ENCODE data around the gene FAM89A. TPM values are rescaled to one million over a fixed set of nuclear protein-coding genes. Genes with fewer than 3 reads are reported as not detected.

The FAM89A gene
- total and polyA plus RNA-seq, 2 donors (not counting 3 experiments of a cell fraction or from before 2014, with no cell fraction given), result 21.0 to 24.0 TPM

- Histone ChIP-seq H3K27me3 (ENCODE audit: control insufficient read depth in 2 of 2, insufficient read depth in 2 of 2, low read length in 2 of 2) (no peaks in the 10 kb centered on the region), H3K9me3 (replicated peaks; ENCODE audit: control insufficient read depth, insufficient read depth, low read length) (no peaks in the 10 kb centered on the region), H3K4me1 (ENCODE audit: control insufficient read depth, extremely low read depth, insufficient read depth, low read length) (peaks cover 7% of the 10 kb centered on the region), H4K20me1 (replicated peaks; ENCODE audit: control insufficient read depth, extremely low read depth, insufficient read depth, low read length) (no peaks in the 10 kb centered on the region), H3K9ac (replicated peaks; ENCODE audit: extremely low read depth, insufficient read depth, low read length) (no peak overlapping the region), H3K79me2 (ENCODE audit: control insufficient read depth, insufficient read depth, low read length) (peaks cover 4% of the 10 kb centered on the region), H3K4me3 (replicated peaks in 1 of 3; ENCODE audit: insufficient read depth in 1 of 3, low read depth in 1 of 3, low read length in 3 of 3) (no peak overlapping the region), H2AFZ (ENCODE audit: low read depth, low read length) (no peak overlapping the region), H3K4me2 (ENCODE audit: insufficient read depth, low read length) (no peak overlapping the region), H3K27ac (ENCODE audit: insufficient read depth, low read depth, low read length) (no peak overlapping the region), H3K9me1 (replicated peaks; ENCODE audit: control insufficient read depth, extremely low read depth, insufficient read depth, low read length) (no peaks in the 10 kb centered on the region), H3K36me3 (ENCODE audit: control insufficient read depth in 2 of 2, extremely low read depth in 1 of 2, insufficient read depth in 2 of 2, low read length in 2 of 2) (no peaks in the 10 kb centered on the region)
- intact Hi-C loops (cut with micrococcal nuclease) (loop anchor here (10.0 kb wide), 1 partner anchor 634 kb away; no protein-coding TSS in a partner anchor), dilution Hi-C loops (cut with MboI; ENCODE audit: extremely low pct_ligation_motif_present, low sequenced_read_pairs) (no loop called here)
- DNase-seq (ENCODE audit: low read depth, low spot score) (no peak), FAIRE-seq (no peak)
- TF ChIP-seq, protein P1, sequence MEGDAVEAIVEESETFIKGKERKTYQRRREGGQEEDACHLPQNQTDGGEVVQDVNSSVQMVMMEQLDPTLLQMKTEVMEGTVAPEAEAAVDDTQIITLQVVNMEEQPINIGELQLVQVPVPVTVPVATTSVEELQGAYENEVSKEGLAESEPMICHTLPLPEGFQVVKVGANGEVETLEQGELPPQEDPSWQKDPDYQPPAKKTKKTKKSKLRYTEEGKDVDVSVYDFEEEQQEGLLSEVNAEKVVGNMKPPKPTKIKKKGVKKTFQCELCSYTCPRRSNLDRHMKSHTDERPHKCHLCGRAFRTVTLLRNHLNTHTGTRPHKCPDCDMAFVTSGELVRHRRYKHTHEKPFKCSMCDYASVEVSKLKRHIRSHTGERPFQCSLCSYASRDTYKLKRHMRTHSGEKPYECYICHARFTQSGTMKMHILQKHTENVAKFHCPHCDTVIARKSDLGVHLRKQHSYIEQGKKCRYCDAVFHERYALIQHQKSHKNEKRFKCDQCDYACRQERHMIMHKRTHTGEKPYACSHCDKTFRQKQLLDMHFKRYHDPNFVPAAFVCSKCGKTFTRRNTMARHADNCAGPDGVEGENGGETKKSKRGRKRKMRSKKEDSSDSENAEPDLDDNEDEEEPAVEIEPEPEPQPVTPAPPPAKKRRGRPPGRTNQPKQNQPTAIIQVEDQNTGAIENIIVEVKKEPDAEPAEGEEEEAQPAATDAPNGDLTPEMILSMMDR (IDR thresholded peaks at IDR 0.05; ENCODE audit: extremely low read depth in 1 of 2, insufficient read depth in 1 of 2, low read depth in 1 of 2, low read length in 2 of 2), result no peak
- TF ChIP-seq EZH2 (IDR thresholded peaks at IDR 0.05; ENCODE audit: borderline replicate concordance, low read depth, low read length, severe bottlenecking) (no peak), GATA2 (IDR thresholded peaks at IDR 0.05; ENCODE audit: insufficient read depth, insufficient read length, low read depth, low read length) (no peak), POLR2A (IDR thresholded peaks at IDR 0.05; ENCODE audit: low read depth, low read length) (no peak), FOS (IDR thresholded peaks at IDR 0.05; ENCODE audit: borderline replicate concordance, insufficient read depth, low read length) (no peak), MYC (IDR thresholded peaks at IDR 0.05; ENCODE audit: low read depth, low read length) (no peak), JUN (IDR thresholded peaks at IDR 0.05; ENCODE audit: borderline replicate concordance, insufficient read depth, insufficient read length, low read depth) (no peak), POLR2AphosphoS5 (IDR thresholded peaks at IDR 0.05; ENCODE audit: insufficient read depth, low read depth, low read length) (no peak), MAX (IDR thresholded peaks at IDR 0.05; ENCODE audit: insufficient read depth, insufficient read length) (no peak)
- ChIA-PET CTCF (interaction anchor here (1.4 kb wide), 1 partner anchor 19 kb away, joined by 5 read pairs; no protein-coding TSS in a partner anchor), POLR2A (no interaction called here)
- no TSS peak for BruUV-seq (replicated peaks)
These were observed 69.6 kb downstream of the FAM89A start for GRCh38 chr1:230970432-230970831.

MicroRNAs within 50 kb of the gene (microRNA counts, 767-probe panel; counts per million panel counts)
- microRNA hsa-miR-1182, result 723 counts per million, percentile 96 among the panel's probes with 10 or more counts

Other genes starting within 250 kb of the FAM89A start
- gene C1orf198, start 171.7 kb downstream of the FAM89A start, total RNA-seq, result 27.7 and 29.2 TPM in 2 replicates
- 21.2 and 22.1 TPM in 2 replicates for gene C1orf198, start 171.7 kb downstream of the FAM89A start, polyA plus RNA-seq
- gene TTC13, start 61.4 kb downstream of the FAM89A start, total RNA-seq, result 22.2 and 23.9 TPM in 2 replicates
- 6.8 and 8.8 TPM in 2 replicates for gene TTC13, start 61.4 kb downstream of the FAM89A start, polyA plus RNA-seq
- 10.7 and 12.5 TPM in 2 replicates for gene ARV1, start 61.2 kb downstream of the FAM89A start, total RNA-seq
- gene ARV1, start 61.2 kb downstream of the FAM89A start, polyA plus RNA-seq, result 10.8 and 14.0 TPM in 2 replicates
- not detected in 2 replicates for gene TRIM67, start 121.8 kb upstream of the FAM89A start, total RNA-seq
- not detected in 2 replicates for gene TRIM67, start 121.8 kb upstream of the FAM89A start, polyA plus RNA-seq
- gene GNPAT, start 201.0 kb upstream of the FAM89A start, total RNA-seq, result 44.1 and 51.4 TPM in 2 replicates
- gene GNPAT, start 201.0 kb upstream of the FAM89A start, polyA plus RNA-seq, result 17.7 and 18.9 TPM in 2 replicates

Measured in endothelial cell of umbilical vein (primary cell).